SU-DHL-6 (cell line): Measurements from ENCODE around the gene CREB5.

Experiments
- CTCF ChIP-seq: fragments of 200-600 bp; sonication (generic); IDR thresholded peaks from one replicate; pipeline ENCODE4 v1.5.1; 2017; ENCODE audit warnings: antibody characterized with exemption, mild to moderate bottlenecking, low read length, moderate library complexity; ENCODE audit not compliant: insufficient read depth, poor library complexity, severe bottlenecking
- EZH2phosphoT487 ChIP-seq: fragments of 200-600 bp; sonication (generic), shearing (Covaris generic); conservative IDR thresholded peaks from 2 replicates; pipeline ENCODE4 v1.6.1; 2018; ENCODE audit warnings: mild to moderate bottlenecking, antibody characterized with exemption, low read length, moderate library complexity, mixed read lengths

DNA sequence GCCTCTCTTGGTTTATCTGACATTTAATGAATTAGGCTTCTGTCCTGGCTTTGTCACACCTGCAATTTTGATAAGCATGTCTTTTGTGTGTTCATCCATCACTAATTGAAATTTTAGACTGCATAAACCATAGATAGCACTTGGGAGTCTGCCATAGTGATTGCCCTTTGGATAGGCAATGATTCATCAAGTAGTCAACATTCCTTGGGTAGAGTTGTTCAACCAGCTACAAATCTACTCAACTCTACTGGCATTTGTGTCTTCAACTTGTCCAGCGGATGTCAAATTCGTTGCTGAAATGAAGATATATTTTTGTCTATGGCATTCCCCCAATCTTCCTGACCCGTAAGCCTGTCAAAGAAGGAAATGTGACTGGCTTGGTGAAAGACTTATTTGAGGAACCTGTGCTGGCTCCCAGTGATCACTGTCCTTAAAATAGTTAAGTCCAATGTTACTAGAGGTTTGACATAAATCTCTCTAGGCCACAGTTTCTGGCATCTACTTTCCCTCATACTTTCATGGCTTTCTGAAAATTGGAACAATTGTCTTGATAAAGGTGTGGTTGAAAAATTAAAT, 33.7 kb upstream of the CREB5 start:
- TF ChIP-seq CTCF (no peak), EZH2phosphoT487 (no peak)
